DOHH2 (cell line): ENCODE results near the gene UNC50.

ENCODE experiments used
- H3F3A ChIP-seq: fragments of 200-600 bp; sonication (generic), shearing (Covaris generic); 2 replicates; pipeline ENCODE4 v1.6.0; 2016; ENCODE audit warnings: antibody characterized with exemption, mild to moderate bottlenecking; ENCODE audit not compliant: control insufficient read depth, insufficient read depth
- H3K27ac ChIP-seq: fragments of 200-600 bp; sonication (generic); 2 replicates; pipeline ENCODE4 v1.5.1; 2014; ENCODE audit warnings: low read depth, mild to moderate bottlenecking, low read length, moderate library complexity
- H3K27me3 ChIP-seq: fragments of 200-600 bp; sonication (generic); 2 replicates; pipeline ENCODE4 v1.6.1; 2014; ENCODE audit warnings: mild to moderate bottlenecking, low read length, mixed read lengths; ENCODE audit not compliant: control insufficient read depth
- H3K36me3 ChIP-seq: fragments of 200-600 bp; sonication (generic); 2 replicates; pipeline ENCODE4 v1.6.1; 2014; ENCODE audit warnings: mild to moderate bottlenecking, low read length, moderate library complexity, mixed read lengths; ENCODE audit not compliant: control insufficient read depth
- H3K4me1 ChIP-seq: fragments of 200-600 bp; sonication (generic); 2 replicates; pipeline ENCODE4 v1.6.1; 2014; ENCODE audit warnings: mild to moderate bottlenecking, low read length, mixed read lengths; ENCODE audit not compliant: control insufficient read depth
- H3K4me2 ChIP-seq: fragments of 200-600 bp; sonication (generic); 2 replicates; pipeline ENCODE4 v1.6.0; 2014; ENCODE audit warnings: mild to moderate bottlenecking, low read length, moderate library complexity
- H3K4me3 ChIP-seq: fragments of 200-600 bp; sonication (generic); 2 replicates; pipeline ENCODE4 v1.5.1; 2014; ENCODE audit warnings: mild to moderate bottlenecking, low read length, mixed read lengths
- H3K79me2 ChIP-seq: fragments of 200-600 bp; sonication (generic); 2 replicates; pipeline ENCODE4 v1.6.1; 2014; ENCODE audit warnings: mild to moderate bottlenecking, low read length, mixed read lengths; ENCODE audit not compliant: control insufficient read depth
- H3K9me2 ChIP-seq: fragments of 200-600 bp; sonication (generic); replicated peaks from 2 replicates; pipeline ENCODE4 v1.6.1; 2014; ENCODE audit warnings: mild to moderate bottlenecking, low read length, mixed read lengths; ENCODE audit not compliant: control insufficient read depth
- H3K9me3 ChIP-seq: fragments of 200-600 bp; sonication (generic); 2 replicates; pipeline ENCODE4 v1.6.1; 2014; ENCODE audit warnings: antibody characterized with exemption, low read length, mixed read lengths; ENCODE audit not compliant: control insufficient read depth, insufficient read depth
- H4K20me1 ChIP-seq: fragments of 200-600 bp; sonication (generic); 2 replicates; pipeline ENCODE4 v1.6.0; 2014; ENCODE audit warnings: low read depth, mild to moderate bottlenecking, antibody characterized with exemption, low read length, moderate library complexity; ENCODE audit not compliant: control insufficient read depth, insufficient read depth
- EZH2phosphoT487 ChIP-seq: fragments of 200-600 bp; sonication (generic); IDR thresholded peaks from 2 replicates; pipeline ENCODE4 v1.6.1; 2017; ENCODE audit warnings: borderline replicate concordance, mild to moderate bottlenecking, antibody characterized with exemption, low read length, moderate library complexity, mixed read lengths
- TF ChIP-seq, protein P1 (sequence below): fragments of 200-600 bp; sonication (generic); IDR thresholded peaks from one replicate; pipeline ENCODE4 v1.5.1; 2014; ENCODE audit warnings: antibody characterized with exemption, mild to moderate bottlenecking, low read depth, low read length; ENCODE audit not compliant: poor library complexity, severe bottlenecking

The UNC50 gene

DNA sequence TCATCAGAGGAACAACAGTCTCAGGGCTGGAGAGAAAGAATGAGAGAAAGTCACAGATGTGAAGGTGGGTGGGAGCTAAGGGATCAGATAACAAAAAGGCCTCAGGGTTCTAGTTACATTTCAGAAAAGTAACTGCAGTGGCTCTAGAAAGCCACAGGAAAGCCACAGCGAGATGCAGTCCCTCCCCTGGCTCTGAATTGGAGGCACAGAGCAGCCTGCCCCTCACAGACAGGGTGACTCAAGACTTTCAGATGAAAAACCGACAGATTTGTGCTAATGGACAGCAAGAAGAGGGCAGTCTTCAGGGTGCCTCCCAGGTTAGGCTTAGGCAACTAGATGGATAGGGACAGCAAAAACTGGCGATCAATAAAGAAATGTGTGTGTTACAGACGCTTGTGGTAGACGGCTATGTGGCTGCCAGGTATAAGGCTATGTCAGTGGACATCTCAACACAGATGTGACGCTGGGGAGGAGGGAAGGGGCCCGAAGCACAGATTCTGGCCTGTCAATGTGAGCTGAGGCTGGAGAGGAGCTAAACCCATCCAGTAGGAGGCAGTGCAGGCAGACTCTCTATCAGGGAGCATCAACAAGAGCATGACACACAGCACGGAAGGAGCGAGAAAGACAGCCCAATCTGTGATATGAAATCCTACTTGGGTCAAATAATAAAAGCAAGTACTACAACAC, 26.2 kb downstream of the UNC50 start:
- Histone ChIP-seq H3K36me3 (no peaks in the 10 kb centered on the region), H3K9me2 (no peaks in the 10 kb centered on the region), H3K4me1 (no peaks in the 10 kb centered on the region), H3K27me3 (no peaks in the 10 kb centered on the region), H3K79me2 (no peaks in the 10 kb centered on the region), H3K9me3 (no peaks in the 10 kb centered on the region), H3K4me2 (no peak overlapping the region), H4K20me1 (no peaks in the 10 kb centered on the region), H3K27ac (no peak overlapping the region), H3F3A (no peaks in the 10 kb centered on the region), H3K4me3 (no peak overlapping the region)
- no peak for TF ChIP-seq EZH2phosphoT487
- TF ChIP-seq, protein P1, sequence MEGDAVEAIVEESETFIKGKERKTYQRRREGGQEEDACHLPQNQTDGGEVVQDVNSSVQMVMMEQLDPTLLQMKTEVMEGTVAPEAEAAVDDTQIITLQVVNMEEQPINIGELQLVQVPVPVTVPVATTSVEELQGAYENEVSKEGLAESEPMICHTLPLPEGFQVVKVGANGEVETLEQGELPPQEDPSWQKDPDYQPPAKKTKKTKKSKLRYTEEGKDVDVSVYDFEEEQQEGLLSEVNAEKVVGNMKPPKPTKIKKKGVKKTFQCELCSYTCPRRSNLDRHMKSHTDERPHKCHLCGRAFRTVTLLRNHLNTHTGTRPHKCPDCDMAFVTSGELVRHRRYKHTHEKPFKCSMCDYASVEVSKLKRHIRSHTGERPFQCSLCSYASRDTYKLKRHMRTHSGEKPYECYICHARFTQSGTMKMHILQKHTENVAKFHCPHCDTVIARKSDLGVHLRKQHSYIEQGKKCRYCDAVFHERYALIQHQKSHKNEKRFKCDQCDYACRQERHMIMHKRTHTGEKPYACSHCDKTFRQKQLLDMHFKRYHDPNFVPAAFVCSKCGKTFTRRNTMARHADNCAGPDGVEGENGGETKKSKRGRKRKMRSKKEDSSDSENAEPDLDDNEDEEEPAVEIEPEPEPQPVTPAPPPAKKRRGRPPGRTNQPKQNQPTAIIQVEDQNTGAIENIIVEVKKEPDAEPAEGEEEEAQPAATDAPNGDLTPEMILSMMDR: peak; percentile 61

DNA sequence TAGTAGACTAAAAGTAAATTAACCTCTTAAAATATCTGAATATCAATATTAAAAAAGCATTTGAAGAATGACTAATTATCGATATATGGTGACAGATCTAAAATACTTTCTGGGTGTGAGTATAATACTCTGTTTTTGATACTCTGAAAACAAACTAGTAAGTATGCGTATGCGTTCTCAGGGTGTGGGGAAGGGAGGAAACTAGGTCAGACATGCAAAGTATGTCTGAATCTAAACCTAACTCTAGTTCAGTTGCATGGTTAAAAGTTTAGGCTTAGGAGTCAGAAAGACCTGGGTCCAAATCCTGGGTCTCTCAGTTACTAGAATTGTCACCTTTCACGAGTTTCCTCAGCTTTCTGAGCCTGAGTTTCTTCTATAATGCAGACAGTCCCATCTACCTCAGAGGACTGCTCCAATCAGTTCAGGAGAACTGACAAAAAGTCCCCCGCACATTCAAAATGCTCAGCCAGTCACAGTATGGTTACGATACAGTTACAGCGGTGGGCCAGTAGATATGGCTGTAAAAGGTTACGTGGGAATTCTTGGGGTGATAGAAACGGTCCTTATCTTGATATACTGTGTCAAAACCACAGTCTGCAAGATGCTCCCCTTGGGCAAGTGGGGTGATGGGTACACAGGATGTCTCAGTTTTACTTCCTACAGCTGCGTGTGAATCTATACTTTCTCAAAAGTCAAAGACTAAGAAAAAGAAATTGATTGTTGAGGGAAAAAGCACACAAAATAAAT, 29.2 kb downstream of the UNC50 start:
- H3K4me1 ChIP-seq: no peaks in the 10 kb centered on the region
- H3K4me3 ChIP-seq: no peak overlapping the region
- H3K9me2 ChIP-seq: no peaks in the 10 kb centered on the region
- no peaks in the 10 kb centered on the region for H3K36me3 ChIP-seq
- no peaks in the 10 kb centered on the region for H3K27me3 ChIP-seq
- no peak overlapping the region for H3K4me2 ChIP-seq
- H4K20me1 ChIP-seq: no peaks in the 10 kb centered on the region
- no peak for TF ChIP-seq EZH2phosphoT487
- TF ChIP-seq, protein P1: no peak
- no peaks in the 10 kb centered on the region for H3K9me3 ChIP-seq
- H3F3A ChIP-seq: no peaks in the 10 kb centered on the region
- H3K27ac ChIP-seq: no peak overlapping the region
- H3K79me2 ChIP-seq: no peaks in the 10 kb centered on the region

DNA sequence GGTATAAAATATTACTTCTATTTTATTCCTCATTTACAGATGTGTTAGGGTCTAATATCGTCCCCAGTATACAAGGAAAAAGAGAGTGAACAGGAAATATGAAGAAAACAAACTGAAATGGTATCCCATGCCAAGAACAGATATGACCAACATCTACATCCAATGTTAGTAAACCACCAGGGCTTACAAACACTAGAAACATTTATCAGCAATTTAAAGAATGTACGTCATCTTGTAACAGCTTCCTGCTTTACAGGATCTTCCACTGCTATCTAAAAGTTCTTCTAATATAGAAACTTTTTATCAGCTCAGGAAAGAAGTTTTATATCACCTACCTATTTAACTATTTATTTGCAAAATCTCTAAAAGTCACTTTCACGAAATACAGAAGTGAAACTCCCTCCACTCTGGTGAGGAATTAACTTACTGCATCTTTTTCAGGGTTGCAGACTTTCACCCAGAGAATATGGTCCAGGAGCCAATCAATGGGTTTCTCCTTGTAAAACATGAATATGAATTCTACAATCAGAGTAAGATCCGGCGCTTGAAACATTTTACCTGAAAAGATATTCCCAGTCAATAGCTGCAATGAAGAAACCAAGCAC, 35.2 kb downstream of the UNC50 start:
- Histone ChIP-seq H3K4me1 (peaks cover 12% of the 10 kb centered on the region), H3K4me3 (no peak overlapping the region), H3K4me2 (no peak overlapping the region), H3K9me3 (no peaks in the 10 kb centered on the region), H4K20me1 (no peaks in the 10 kb centered on the region), H3K79me2 (no peaks in the 10 kb centered on the region), H3K27me3 (no peaks in the 10 kb centered on the region), H3K36me3 (no peaks in the 10 kb centered on the region), H3K27ac (no peak overlapping the region), H3K9me2 (no peaks in the 10 kb centered on the region), H3F3A (no peaks in the 10 kb centered on the region)
- TF ChIP-seq, protein P1: no peak
- no peak for TF ChIP-seq EZH2phosphoT487
